Skeletal muscle satellite cell (primary cell): ENCODE results near the gene GEMIN4.
"Not testable (repeated sequence)": the region's sequence is repeated elsewhere in the genome, so short reads cannot be mapped to it uniquely, and the experiment has no call there.

Source experiments
- H3K27me3 ChIP-seq: 2 replicates; pipeline ENCODE4 v1.7.0; 2013; ENCODE audit warnings: low read length; ENCODE audit not compliant: control insufficient read depth, insufficient read depth
- H3K36me3 ChIP-seq: 2 replicates; pipeline ENCODE4 v1.7.0; 2013; ENCODE audit warnings: mild to moderate bottlenecking, control low read depth, low read length; ENCODE audit not compliant: insufficient read depth
- H3K4me1 ChIP-seq: 2 replicates; pipeline ENCODE4 v1.7.0; 2013; ENCODE audit warnings: low read length; ENCODE audit not compliant: control insufficient read depth, insufficient read depth
- H3K4me2 ChIP-seq: 2 replicates; pipeline ENCODE4 v1.7.0; 2013; ENCODE audit warnings: mild to moderate bottlenecking, low read length
- H3K4me3 ChIP-seq: 2 replicates; pipeline ENCODE4 v1.7.0; 2013; ENCODE audit warnings: low read length
- H3K9ac ChIP-seq: 2 replicates; pipeline ENCODE4 v1.7.0; 2013; ENCODE audit warnings: mild to moderate bottlenecking, low read depth, low read length, moderate library complexity
- H3K9me3 ChIP-seq: replicated peaks from 2 replicates; pipeline ENCODE4 v1.7.0; 2013; ENCODE audit warnings: mild to moderate bottlenecking, control low read depth, low read length

GEMIN4 gene

GRCh38 chr17:749359-749758 is 2.7 kb downstream of the GEMIN4 start:
- H3K27me3 ChIP-seq, H3K9me3 ChIP-seq, H3K4me3 ChIP-seq, H3K4me2 ChIP-seq, H3K9ac ChIP-seq: not testable (repeated sequence)
- H3K4me1 ChIP-seq, result peaks cover 18% of the 10 kb centered on the region
- H3K36me3 ChIP-seq, result peaks cover 39% of the 10 kb centered on the region

GRCh38 chr17:748604-749003 is 3.5 kb downstream of the GEMIN4 start:
- H3K4me3 ChIP-seq, H3K9me3 ChIP-seq, H3K9ac ChIP-seq, H3K27me3 ChIP-seq, H3K4me2 ChIP-seq: not testable (repeated sequence)
- H3K4me1 ChIP-seq, result peaks cover 18% of the 10 kb centered on the region
- H3K36me3 ChIP-seq, result peaks cover 46% of the 10 kb centered on the region

- no peaks in the 10 kb centered on the region for H3K9me3 ChIP-seq
- peaks cover 13% of the 10 kb centered on the region for H3K4me1 ChIP-seq
- H3K9ac ChIP-seq, result no peak overlapping the region
- no peak overlapping the region for H3K4me3 ChIP-seq
- H3K27me3 ChIP-seq, result no peaks in the 10 kb centered on the region
- H3K36me3 ChIP-seq, result peaks cover 60% of the 10 kb centered on the region
- H3K4me2 ChIP-seq, result no peak overlapping the region
These were observed 5.1 kb downstream of the GEMIN4 start for GRCh38 chr17:746783-747629.

GRCh38 chr17:746181-746580 is 5.9 kb downstream of the GEMIN4 start:
- H3K4me1 ChIP-seq, result peaks cover 10% of the 10 kb centered on the region
- no peak overlapping the region for H3K9ac ChIP-seq
- H3K4me3 ChIP-seq, result no peak overlapping the region
- H3K4me2 ChIP-seq, result no peak overlapping the region
- H3K27me3 ChIP-seq, result no peaks in the 10 kb centered on the region
- peaks cover 69% of the 10 kb centered on the region for H3K36me3 ChIP-seq
- H3K9me3 ChIP-seq, result no peaks in the 10 kb centered on the region

GRCh38 chr17:745406-745805 is 6.7 kb downstream of the GEMIN4 start:
- Histone ChIP-seq H3K36me3 (peaks cover 76% of the 10 kb centered on the region), H3K4me3 (no peak overlapping the region), H3K4me1 (peaks cover 2% of the 10 kb centered on the region), H3K9me3 (no peaks in the 10 kb centered on the region), H3K4me2 (no peak overlapping the region), H3K9ac (no peak overlapping the region), H3K27me3 (no peaks in the 10 kb centered on the region)

- Histone ChIP-seq H3K4me1 (no peaks in the 10 kb centered on the region), H3K36me3 (peaks cover 81% of the 10 kb centered on the region), H3K4me2 (no peak overlapping the region), H3K27me3 (no peaks in the 10 kb centered on the region), H3K9me3 (no peaks in the 10 kb centered on the region), H3K4me3 (no peak overlapping the region), H3K9ac (no peak overlapping the region)
These were observed 7.1 kb downstream of the GEMIN4 start for GRCh38 chr17:744937-745336.

GRCh38 chr17:743139-743538 is 8.9 kb downstream of the GEMIN4 start:
- peaks cover 87% of the 10 kb centered on the region for H3K36me3 ChIP-seq

GRCh38 chr17:742147-742793 is 9.8 kb downstream of the GEMIN4 start:
- H3K4me1 ChIP-seq, result no peaks in the 10 kb centered on the region
- H3K36me3 ChIP-seq, result peaks cover 84% of the 10 kb centered on the region
- no peak overlapping the region for H3K9ac ChIP-seq

More at GRCh38 chr17:743139-743538, 8.9 kb downstream of the GEMIN4 start:
- Histone ChIP-seq H3K27me3 (no peaks in the 10 kb centered on the region), H3K4me2 (no peak overlapping the region), H3K9ac (no peak overlapping the region), H3K4me3 (no peak overlapping the region), H3K4me1 (no peaks in the 10 kb centered on the region), H3K9me3 (no peaks in the 10 kb centered on the region)

GRCh38 chr17:740240-741017 is 11.6 kb downstream of the GEMIN4 start:
- H3K36me3 ChIP-seq, result peaks cover 79% of the 10 kb centered on the region
- no peak overlapping the region for H3K9ac ChIP-seq

More at GRCh38 chr17:742147-742793, 9.8 kb downstream of the GEMIN4 start:
- H3K9me3 ChIP-seq, result no peaks in the 10 kb centered on the region
- no peak overlapping the region for H3K4me3 ChIP-seq
- H3K27me3 ChIP-seq, result no peaks in the 10 kb centered on the region
- no peak overlapping the region for H3K4me2 ChIP-seq

GRCh38 chr17:737561-738113 is 14.4 kb downstream of the GEMIN4 start:
- no peak overlapping the region for H3K4me2 ChIP-seq
- peaks cover 61% of the 10 kb centered on the region for H3K36me3 ChIP-seq
- peaks cover 7% of the 10 kb centered on the region for H3K4me1 ChIP-seq
- H3K9ac ChIP-seq, result no peak overlapping the region
- no peak overlapping the region for H3K4me3 ChIP-seq
- H3K27me3 ChIP-seq, result no peaks in the 10 kb centered on the region
- H3K9me3 ChIP-seq, result no peaks in the 10 kb centered on the region

More at GRCh38 chr17:740240-741017, 11.6 kb downstream of the GEMIN4 start:
- H3K9me3 ChIP-seq, result no peaks in the 10 kb centered on the region
- H3K4me2 ChIP-seq, result no peak overlapping the region
- no peaks in the 10 kb centered on the region for H3K27me3 ChIP-seq
- no peaks in the 10 kb centered on the region for H3K4me1 ChIP-seq
- H3K4me3 ChIP-seq, result no peak overlapping the region

- Histone ChIP-seq H3K36me3 (peaks cover 33% of the 10 kb centered on the region), H3K9me3 (no peaks in the 10 kb centered on the region), H3K27me3 (no peaks in the 10 kb centered on the region), H3K9ac (peak overlapping the region; percentile 91), H3K4me3 (peak overlapping the region; percentile 85), H3K4me2 (peak overlapping the region; percentile 98), H3K4me1 (peaks cover 7% of the 10 kb centered on the region)
These were observed 18.3 kb downstream of the GEMIN4 start for GRCh38 chr17:733743-734142.
